ENCODE results near the gene USP36.

Gene USP36

DNA sequence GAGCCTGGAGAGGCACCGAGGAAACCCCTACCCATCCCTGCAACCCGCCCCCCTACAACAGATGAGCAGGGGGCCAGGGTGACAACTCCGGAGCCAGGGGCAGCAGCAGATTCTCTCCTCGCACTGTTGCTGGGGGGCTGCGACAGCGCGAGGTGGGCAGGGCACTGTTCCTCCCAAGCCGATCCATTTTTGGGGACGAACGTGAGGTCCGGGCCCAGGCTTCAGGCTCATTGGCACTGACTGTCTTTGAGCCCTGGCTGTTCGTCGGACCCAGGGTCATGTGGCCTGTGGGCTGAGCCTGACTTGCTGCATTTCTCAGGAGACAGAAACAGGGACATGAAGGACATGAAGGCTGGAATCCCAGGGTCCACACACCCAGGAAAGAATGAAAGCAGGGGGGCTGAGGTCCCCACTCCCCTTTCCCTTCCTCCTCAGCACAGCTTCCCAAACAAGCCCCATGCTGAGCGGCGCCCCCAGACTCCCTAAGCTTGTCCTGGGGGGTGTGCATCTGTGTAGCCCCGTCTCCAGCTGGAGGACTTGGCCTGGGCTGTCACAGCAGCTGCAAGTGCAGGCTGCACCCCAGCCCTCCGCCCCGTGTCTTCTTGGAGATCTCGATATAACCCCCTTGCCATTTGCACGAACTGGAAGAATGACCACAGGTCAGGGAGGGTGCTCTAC, 43.7 kb upstream of the USP36 start:
- DNase-seq (ENCODE audit: insufficient read length, low spot score) (no peak), FAIRE-seq (no peak)
- TF ChIP-seq, protein P1, sequence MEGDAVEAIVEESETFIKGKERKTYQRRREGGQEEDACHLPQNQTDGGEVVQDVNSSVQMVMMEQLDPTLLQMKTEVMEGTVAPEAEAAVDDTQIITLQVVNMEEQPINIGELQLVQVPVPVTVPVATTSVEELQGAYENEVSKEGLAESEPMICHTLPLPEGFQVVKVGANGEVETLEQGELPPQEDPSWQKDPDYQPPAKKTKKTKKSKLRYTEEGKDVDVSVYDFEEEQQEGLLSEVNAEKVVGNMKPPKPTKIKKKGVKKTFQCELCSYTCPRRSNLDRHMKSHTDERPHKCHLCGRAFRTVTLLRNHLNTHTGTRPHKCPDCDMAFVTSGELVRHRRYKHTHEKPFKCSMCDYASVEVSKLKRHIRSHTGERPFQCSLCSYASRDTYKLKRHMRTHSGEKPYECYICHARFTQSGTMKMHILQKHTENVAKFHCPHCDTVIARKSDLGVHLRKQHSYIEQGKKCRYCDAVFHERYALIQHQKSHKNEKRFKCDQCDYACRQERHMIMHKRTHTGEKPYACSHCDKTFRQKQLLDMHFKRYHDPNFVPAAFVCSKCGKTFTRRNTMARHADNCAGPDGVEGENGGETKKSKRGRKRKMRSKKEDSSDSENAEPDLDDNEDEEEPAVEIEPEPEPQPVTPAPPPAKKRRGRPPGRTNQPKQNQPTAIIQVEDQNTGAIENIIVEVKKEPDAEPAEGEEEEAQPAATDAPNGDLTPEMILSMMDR (IDR thresholded peaks at IDR 0.05; ENCODE audit: insufficient read depth, missing control alignments) = no peak

DNA sequence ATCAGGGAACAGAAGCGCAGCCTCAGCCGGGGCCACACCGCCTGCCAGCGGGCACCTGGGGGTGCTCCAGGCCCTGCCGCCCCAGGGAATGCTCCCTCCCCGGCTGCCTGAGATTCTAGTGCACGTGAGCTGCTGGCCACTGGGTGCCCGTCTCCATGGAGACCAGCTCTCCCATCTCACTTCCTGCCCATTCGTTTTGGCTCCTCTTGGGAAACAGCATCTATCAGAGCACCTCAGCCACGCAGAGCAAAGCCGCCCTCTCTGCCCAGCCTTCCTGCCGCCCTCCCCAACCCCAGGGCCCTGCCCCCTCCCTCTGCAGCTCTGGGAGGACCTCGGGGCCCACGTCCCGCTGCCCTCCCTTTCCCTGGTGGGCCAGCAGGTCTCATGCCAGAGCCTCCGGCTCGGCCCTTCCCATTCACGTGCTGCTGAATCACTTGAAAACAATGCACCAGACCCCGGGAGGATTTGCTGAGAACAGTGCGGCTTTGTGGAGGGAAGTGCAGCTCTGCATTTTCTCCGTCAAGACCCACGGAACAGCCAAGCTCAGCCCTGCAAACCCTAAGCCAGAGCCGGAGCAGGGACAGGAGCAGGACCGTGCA, 43.0 kb upstream of the USP36 start:
- TF ChIP-seq, protein P1 (IDR thresholded peaks at IDR 0.05; ENCODE audit: insufficient read depth, missing control alignments) = no peak
- FAIRE-seq = no peak
- no peak for DNase-seq (ENCODE audit: insufficient read length, low spot score)

DNA sequence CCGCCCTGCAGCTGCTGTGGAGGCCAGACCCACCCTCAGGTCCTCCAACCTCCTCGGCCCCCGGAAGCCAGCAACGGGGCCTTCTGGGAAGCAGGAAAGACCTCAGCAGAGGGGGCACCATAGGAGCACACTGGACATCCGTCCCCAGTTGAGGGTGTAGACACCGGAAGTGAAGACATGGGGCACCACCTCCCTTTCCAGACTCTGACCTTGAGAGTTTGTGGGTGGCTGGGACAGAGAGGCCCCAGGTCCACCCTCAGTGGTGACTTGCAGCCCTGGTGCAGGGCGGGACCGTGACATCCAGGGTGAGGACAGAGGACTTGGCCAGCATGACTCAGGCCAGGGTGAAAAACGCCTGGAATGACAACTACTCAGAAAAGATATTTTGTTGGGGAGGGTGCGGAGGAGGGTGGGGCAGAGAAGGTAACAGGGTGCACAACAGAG, 42.5 kb upstream of the USP36 start:
- DNase-seq (ENCODE audit: insufficient read length, low spot score) (no peak), FAIRE-seq (no peak)
- TF ChIP-seq, protein P1 (IDR thresholded peaks at IDR 0.05; ENCODE audit: insufficient read depth, missing control alignments) = no peak

DNA sequence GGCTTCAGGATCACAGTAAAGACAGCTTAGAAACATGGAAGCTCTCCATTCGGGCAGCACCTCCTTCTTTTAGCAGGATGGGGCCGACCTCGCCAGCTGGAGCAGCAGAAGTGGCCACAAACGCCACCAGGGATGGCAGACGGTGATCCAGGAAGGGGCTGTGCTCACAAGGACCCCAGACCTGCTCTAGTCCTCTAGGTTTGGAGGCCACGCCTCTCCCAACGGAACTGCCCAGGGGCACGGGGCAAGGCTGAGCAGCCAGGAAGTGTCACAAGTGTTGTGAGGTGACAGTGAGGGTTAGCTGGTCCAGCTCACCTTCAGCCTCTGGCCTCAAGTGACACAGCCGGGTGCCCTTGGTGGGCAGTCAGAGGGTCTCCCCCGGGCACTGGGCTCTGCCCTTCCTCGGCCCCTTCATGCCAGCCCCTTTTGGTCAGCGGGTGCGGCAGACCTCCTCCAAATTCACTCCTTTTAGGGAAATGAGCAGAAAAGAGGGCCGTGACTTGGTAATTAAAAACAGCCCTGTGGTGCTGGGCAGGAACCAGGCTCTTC, 42.0 kb upstream of the USP36 start:
- TF ChIP-seq, protein P1 (IDR thresholded peaks at IDR 0.05; ENCODE audit: insufficient read depth, missing control alignments) = no peak
- FAIRE-seq (no peak), DNase-seq (ENCODE audit: insufficient read length, low spot score) (no peak)

- TF ChIP-seq, protein P1 (IDR thresholded peaks at IDR 0.05; ENCODE audit: insufficient read depth, missing control alignments) = no peak
- FAIRE-seq (no peak), DNase-seq (ENCODE audit: insufficient read length, low spot score) (no peak)
These were observed 39.1 kb upstream of the USP36 start for GRCh38 chr17:78879635-78880186.

DNA sequence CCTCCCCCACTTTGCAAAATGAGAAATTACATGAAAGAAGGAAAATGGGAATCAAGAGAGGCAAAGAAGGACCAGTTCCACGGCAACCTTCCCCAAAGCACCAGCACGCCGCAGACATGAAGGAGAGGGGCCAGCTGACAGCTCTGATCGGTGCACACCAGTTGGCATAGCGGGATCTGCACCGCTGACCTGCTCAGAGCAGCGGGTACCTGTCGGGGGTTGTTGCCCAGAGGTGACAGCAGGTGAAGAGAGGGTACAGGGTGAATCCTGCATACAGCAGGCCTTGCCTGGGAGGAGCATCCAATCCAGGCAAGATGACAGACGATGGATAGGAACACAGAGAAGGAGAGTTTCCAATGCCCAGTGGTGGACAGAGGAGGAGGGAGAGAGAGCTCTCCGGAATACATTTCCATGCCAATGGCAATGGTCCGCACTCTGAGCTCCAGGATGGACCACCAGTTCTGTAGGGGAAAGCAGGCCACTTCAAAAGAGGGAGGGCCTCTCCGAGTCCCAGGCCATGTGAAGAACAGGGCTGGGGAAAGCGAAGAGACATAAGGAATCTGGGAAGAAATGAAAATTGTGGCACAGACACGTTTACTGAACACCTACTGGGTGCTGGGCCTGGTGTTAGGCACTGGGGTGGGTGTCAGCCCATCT, 38.4 kb upstream of the USP36 start:
- DNase-seq (ENCODE audit: insufficient read length, low spot score) = no peak
- no peak for FAIRE-seq
- TF ChIP-seq, protein P1 (IDR thresholded peaks at IDR 0.05; ENCODE audit: insufficient read depth, missing control alignments) = no peak

Measured in D721Med (cell line).